Motor neuron (in vitro differentiated cells): ENCODE data around the gene BDKRB1. TPM values are rescaled to one million over a fixed set of nuclear protein-coding genes. Genes with fewer than 3 reads are reported as not detected.
A peak's percentile ranks its signal among the peaks of the same experiment; 100 is the strongest.

Experiments
- ATAC-seq, 8 experiments: fragments of 200-7000 bp; cut with Tn5 transposase; replicated peaks in 6 of 8; 2 replicates each; pipeline ENCODE4 v1.8.0; 2021; ENCODE audit warnings: mild to moderate bottlenecking in 8 of 8, moderate library complexity in 8 of 8
- H3K27ac ChIP-seq, 2 donors: fragments of 250-450 bp; sonication (Bioruptor Pico); 2 replicates each; pipeline ENCODE4 v1.9.0; 2021; ENCODE audit warnings: antibody characterized with exemption in 2 of 2, mild to moderate bottlenecking in 2 of 2, moderate library complexity in 1 of 2
- H3K4me1 ChIP-seq, 2 donors: fragments of 250-450 bp; sonication (Bioruptor Pico); replicated peaks in 1 of 2; 2 replicates each; pipeline ENCODE4 v1.6.1; 2021; ENCODE audit warnings: antibody characterized with exemption in 2 of 2, mild to moderate bottlenecking in 2 of 2, moderate library complexity in 1 of 2
- H3K4me3 ChIP-seq, 5 donors: fragments of 250-450 bp; sonication (Bioruptor Pico); 2 replicates each; pipeline ENCODE4 v1.9.0; 2021; ENCODE audit warnings: antibody characterized with exemption in 5 of 5, mild to moderate bottlenecking in 5 of 5, moderate library complexity in 4 of 5
- WGBS, 10 experiments: fragments of 450-650 bp; shearing (Covaris generic); methylation state at CpG; one replicate each; pipeline ENCODE4 v1.0.0; 2022; 5-methylcytosine and 5-hydroxymethylcytosine counted together
- in situ Hi-C, 9 experiments: fragments of 400-800 bp; cut with MboI; loops; one replicate each; pipeline ENCODE4 v1.15.0; 2021; ENCODE audit warnings: low sequenced_read_pairs in 9 of 9, low pct_unique_long_range_greater_than_20kb in 2 of 9; ENCODE audit not compliant: unreplicated experiment in 9 of 9
- total RNA-seq, 8 experiments: library from RNA; unstranded; fragments of 300-600 nt; gene quantifications; 2 replicates each; pipeline versions ENCODE4 v1.2.3 to v1.2.4, GENCODE V29; 2022

BDKRB1 gene
- total RNA-seq, result 1 to 10 TPM in 3 of 8 experiments, under 1 TPM in 4, not detected in 1; 0.19 to 4.7 (median 0.27) TPM

- Histone ChIP-seq H3K4me1 (peaks cover 0 to 8% of the 10 kb centered on the region in 2 donors), H3K4me3 (no peak within 1 kb of the TSS), H3K27ac (no peak within 1 kb of the TSS)
- 20 to 100% (median 67%) methylated on average over 1 to 9 of the region's 12 CpGs for WGBS, 10 experiments
- ATAC-seq, result peak in 1 of 8 experiments; percentile 10
- in situ Hi-C loops, result loop anchor here in 4 of 9 experiments (25.0 kb wide), 3 partner anchors 143 to 693 kb away; no protein-coding TSS in a partner anchor
Measured at GRCh38 chr14:96255501-96256366, at the start of gene BDKRB1. TSS of gene BDKRB1 (plus strand) at chr14:96256210. CDS start at chr14:96263683, 7,473 bp downstream.

DNA sequence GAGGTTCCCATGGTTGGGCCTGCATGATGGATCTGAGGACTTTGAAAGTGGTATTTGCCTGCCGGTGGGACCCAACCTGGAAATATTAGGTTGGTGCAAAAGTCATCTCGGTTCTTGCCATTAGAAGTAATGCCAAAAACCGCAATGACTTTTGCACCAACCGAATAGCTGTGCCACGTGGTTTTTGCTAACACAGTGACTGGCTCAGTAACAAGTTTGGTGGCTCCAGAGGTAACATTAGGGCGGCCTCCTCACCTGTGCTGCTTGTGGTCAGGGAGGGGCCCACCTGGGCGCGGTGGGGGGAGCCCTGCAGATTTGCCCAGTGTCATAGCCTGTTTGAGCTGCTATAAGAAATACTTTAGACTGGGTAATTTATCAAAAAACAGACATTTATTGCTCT lies 49.5 kb upstream of the BDKRB1 start:
- ATAC-seq, result no peak

GRCh38 chr14:96207686-96208085 lies 48.3 kb upstream of the BDKRB1 start:
- whole genome bisulfite sequencing, 10 experiments, result 83 to 100% (median 91%) methylated on average over 1 to 5 of the region's 5 CpGs; no CpG with 5 or more reads in 4 of the 10 experiments
- no peak for ATAC-seq
- Histone ChIP-seq H3K4me3 (no peak overlapping the region), H3K4me1 (peaks cover 0 to 7% of the 10 kb centered on the region in 2 donors), H3K27ac (no peak overlapping the region)
- in situ Hi-C loops, result loop anchor here in 2 of 9 experiments (10.0 to 25.0 kb wide), 2 partner anchors 83 to 95 kb away; no protein-coding TSS in a partner anchor

More for the DNA sequence above, 49.5 kb upstream of the BDKRB1 start:
- 33 to 78% (median 74%) methylated on average over 3 to 8 of the region's 8 CpGs; no CpG with 5 or more reads in 5 of the 10 experiments for WGBS, 10 experiments
- in situ Hi-C loops, result loop anchor here in 2 of 9 experiments (10.0 to 25.0 kb wide), 2 partner anchors 82 to 94 kb away; no protein-coding TSS in a partner anchor
- peaks cover 0 to 7% of the 10 kb centered on the region in 2 donors for H3K4me1 ChIP-seq
- H3K27ac ChIP-seq, result no peak overlapping the region
- no peak overlapping the region for H3K4me3 ChIP-seq

GRCh38 chr14:96208739-96209138 lies 47.3 kb upstream of the BDKRB1 start:
- in situ Hi-C loops, result loop anchor here in 2 of 9 experiments (10.0 to 25.0 kb wide), 2 partner anchors 84 to 96 kb away; no protein-coding TSS in a partner anchor
- H3K27ac ChIP-seq, result no peak overlapping the region
- H3K4me1 ChIP-seq, result peaks cover 0 to 7% of the 10 kb centered on the region in 2 donors
- ATAC-seq, result no peak
- no peak overlapping the region for H3K4me3 ChIP-seq
- WGBS, 10 experiments, result 80 to 100% (median 90%) methylated on average over 1 to 8 of the region's 12 CpGs; no CpG with 5 or more reads in 2 of the 10 experiments

GRCh38 chr14:96212140-96212539 lies 43.9 kb upstream of the BDKRB1 start:
- Histone ChIP-seq H3K4me1 (no peaks in the 10 kb centered on the region), H3K4me3 (no peak overlapping the region), H3K27ac (no peak overlapping the region)
- in situ Hi-C loops, result loop anchor here in 1 of 9 experiments (25.0 kb wide), 1 partner anchor 100 kb away; no protein-coding TSS in a partner anchor
- no peak for ATAC-seq

DNA sequence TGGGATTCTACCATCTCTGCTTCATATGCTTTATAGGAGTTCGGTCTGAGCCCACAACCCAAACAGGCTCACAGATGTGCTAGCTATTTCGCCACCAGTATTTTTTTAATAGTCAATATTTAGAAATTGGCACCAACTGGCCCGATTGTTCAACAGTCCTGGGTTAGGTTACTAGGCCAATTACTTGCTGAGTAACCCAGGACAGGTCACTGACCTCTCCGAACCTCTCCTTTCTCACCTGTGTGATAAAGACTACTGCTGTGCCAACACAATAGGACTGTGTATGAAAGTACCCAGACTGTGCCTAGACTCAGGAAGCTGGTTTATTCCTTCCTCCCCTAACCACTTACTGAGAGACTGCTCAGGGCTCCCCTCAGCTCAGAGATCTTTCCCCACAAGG lies 43.1 kb upstream of the BDKRB1 start:
- in situ Hi-C loops, result loop anchor here in 1 of 9 experiments (25.0 kb wide), 1 partner anchor 101 kb away; no protein-coding TSS in a partner anchor
- Histone ChIP-seq H3K4me1 (no peaks in the 10 kb centered on the region), H3K4me3 (no peak overlapping the region), H3K27ac (no peak overlapping the region)
- 70 to 100% (median 87%) methylated on average over 1 to 4 of the region's 4 CpGs; no CpG with 5 or more reads in 4 of the 10 experiments for WGBS, 10 experiments
- ATAC-seq, result no peak

DNA sequence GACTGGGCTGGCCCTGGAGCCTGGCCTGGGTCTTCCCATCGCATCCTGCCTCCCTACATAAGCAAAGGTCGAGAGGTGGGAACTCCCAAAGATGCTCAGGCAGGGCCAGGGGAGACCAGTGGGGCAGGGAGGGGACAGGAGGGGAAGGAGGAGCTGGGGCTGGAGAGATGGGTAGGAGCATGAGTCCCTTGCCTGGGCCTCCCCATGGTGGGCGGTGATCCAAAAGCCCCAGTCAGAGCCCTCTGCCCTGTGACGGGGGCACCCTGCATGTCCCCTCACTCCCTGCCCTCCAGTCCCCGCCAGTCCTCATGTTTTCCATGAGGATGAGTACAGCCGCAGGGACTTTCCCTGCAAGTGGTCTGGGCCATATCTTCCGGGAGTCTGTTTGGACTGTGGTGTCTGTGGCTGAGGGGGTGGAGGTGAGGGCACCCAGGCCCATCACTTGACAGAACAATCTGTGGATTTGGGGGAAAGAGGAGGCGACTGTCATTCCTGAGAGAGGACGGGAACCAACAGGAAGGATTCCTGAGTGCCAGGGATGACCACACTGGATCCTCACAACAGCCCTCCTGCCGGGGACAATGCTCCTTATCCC lies 42.0 kb upstream of the BDKRB1 start:
- H3K4me3 ChIP-seq, result no peak overlapping the region
- peak in 2 of 8 experiments; percentile 1 to 5 for ATAC-seq
- 62 to 95% (median 80%) methylated on average over 2 to 4 of the region's 10 CpGs; no CpG with 5 or more reads in 7 of the 10 experiments for WGBS, 10 experiments
- H3K4me1 ChIP-seq, result no peaks in the 10 kb centered on the region
- in situ Hi-C loops, result loop anchor here in 1 of 9 experiments (25.0 kb wide), 1 partner anchor 102 kb away; no protein-coding TSS in a partner anchor
- no peak overlapping the region for H3K27ac ChIP-seq

DNA sequence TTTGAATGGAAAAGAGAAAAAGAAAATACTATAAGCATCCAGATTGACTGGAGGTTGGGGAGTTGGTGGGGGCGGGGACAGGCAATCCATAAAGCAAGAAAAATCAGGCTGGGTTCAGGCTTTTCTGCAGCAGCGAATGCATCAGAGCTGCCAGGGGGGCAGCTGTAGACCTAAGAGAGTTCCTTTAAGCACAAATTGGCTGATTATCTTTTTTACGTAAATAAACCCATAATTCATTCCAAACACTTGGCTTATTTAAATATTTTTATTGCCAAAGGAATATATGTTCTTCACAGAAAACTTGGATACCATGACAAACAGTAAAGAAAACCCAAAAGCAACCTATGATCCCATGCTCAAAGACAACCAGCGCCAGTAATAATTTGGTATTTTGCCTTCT lies 41.2 kb upstream of the BDKRB1 start:
- 20 to 100% (median 76%) methylated on average over 1 to 4 of the region's 4 CpGs; no CpG with 5 or more reads in 1 of the 10 experiments for WGBS, 10 experiments
- in situ Hi-C loops, result loop anchor here in 1 of 9 experiments (25.0 kb wide), 1 partner anchor 102 kb away; no protein-coding TSS in a partner anchor

DNA sequence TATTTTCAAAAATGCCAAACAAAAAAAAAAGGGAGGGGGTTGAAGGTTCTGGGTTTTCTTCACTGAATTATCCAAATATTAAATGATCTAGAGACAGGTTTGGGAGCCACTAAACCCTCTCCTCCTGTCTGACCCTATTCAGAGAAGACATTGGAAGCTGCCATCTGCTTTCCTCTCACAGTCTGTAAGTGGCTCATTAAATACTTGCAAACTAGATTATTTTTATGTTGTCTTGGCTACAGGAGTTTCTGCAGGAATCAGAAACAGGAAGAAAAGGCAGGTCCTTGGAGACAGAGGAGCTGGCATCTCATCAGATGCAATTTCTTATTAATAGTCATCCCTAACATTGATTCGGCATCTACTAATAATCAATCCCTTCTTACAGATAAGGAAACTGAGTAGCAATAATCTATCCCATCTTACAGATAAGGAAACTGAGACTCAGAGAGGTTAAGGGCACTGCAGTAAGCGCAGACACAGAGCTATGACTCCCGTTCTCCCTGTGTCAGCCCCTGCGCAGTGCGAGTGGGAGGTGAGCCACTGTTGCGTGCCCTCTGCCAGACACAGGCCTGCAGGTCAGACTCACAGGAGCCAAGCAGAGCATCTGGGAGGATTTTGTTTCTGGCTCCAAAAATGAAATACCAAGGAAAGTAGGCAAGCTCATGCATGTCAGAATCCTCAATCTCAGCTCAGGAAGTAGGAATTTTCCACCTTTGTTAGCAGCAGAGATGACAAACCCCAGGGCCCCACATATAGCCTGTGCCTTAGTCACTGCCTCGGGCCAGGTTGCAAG lies 40.4 kb upstream of the BDKRB1 start:
- Histone ChIP-seq H3K4me3 (no peak overlapping the region), H3K27ac (no peak overlapping the region), H3K4me1 (no peaks in the 10 kb centered on the region)
- ATAC-seq, result no peak
- 57 to 100% (median 78%) methylated on average over 1 to 6 of the region's 7 CpGs; no CpG with 5 or more reads in 2 of the 10 experiments for WGBS, 10 experiments
- in situ Hi-C loops, result loop anchor here in 1 of 9 experiments (25.0 kb wide), 1 partner anchor 103 kb away; no protein-coding TSS in a partner anchor

More for the DNA sequence above, 41.2 kb upstream of the BDKRB1 start:
- no peak for ATAC-seq
- Histone ChIP-seq H3K4me1 (no peaks in the 10 kb centered on the region), H3K4me3 (no peak overlapping the region), H3K27ac (no peak overlapping the region)

GRCh38 chr14:96216627-96217026 lies 39.4 kb upstream of the BDKRB1 start:
- H3K4me3 ChIP-seq, result no peak overlapping the region
- no CpG with 5 or more reads among the region's 1 CpG for WGBS, 10 experiments
- no peaks in the 10 kb centered on the region for H3K4me1 ChIP-seq
- in situ Hi-C loops, result loop anchor here in 1 of 9 experiments (25.0 kb wide), 1 partner anchor 104 kb away; no protein-coding TSS in a partner anchor
- no peak for ATAC-seq
- no peak overlapping the region for H3K27ac ChIP-seq

GRCh38 chr14:96217376-96217913 lies 38.6 kb upstream of the BDKRB1 start:
- ATAC-seq, result peak in 3 of 8 experiments; percentile 1 to 56 (median 2)
- 67 to 100% (median 90%) methylated on average over 1 to 3 of the region's 8 CpGs; no CpG with 5 or more reads in 5 of the 10 experiments for WGBS, 10 experiments
- in situ Hi-C loops, result loop anchor here in 1 of 9 experiments (25.0 kb wide), 1 partner anchor 105 kb away; no protein-coding TSS in a partner anchor
- H3K27ac ChIP-seq, result no peak overlapping the region
- no peak overlapping the region for H3K4me3 ChIP-seq
- H3K4me1 ChIP-seq, result no peaks in the 10 kb centered on the region
